SK-N-SH (cell line): ENCODE results near the gene YIPF5. TPM values are rescaled to one million over a fixed set of nuclear protein-coding genes. Genes with fewer than 3 reads are reported as not detected.

ENCODE experiments used
- CTCF ChIA-PET: fragments of 300-600, 350-600 bp; formaldehyde crosslinking; extraction: SDS; loops from one replicate; lab custom pipeline; 2021; lab: Yijun Ruan, JAX
- POLR2A ChIA-PET: fragments of 350-600 bp; sonication (Branson Sonifier 250); formaldehyde crosslinking; extraction: SDS; loops from one replicate; lab custom pipeline; 2020; ENCODE audit warnings: antibody characterized with exemption, inconsistent platforms; lab: Yijun Ruan, JAX
- DNase-seq: peaks from one replicate; pipeline ENCODE4 v3.0.0; 2012
- H2AFZ ChIP-seq: fragments of 200-600 bp; sonication (generic); 2 replicates; pipeline ENCODE4 v1.8.1; 2016; ENCODE audit warnings: antibody characterized with exemption, mild to moderate bottlenecking, low read depth
- H3F3A ChIP-seq: fragments of 200-600 bp; sonication (generic); replicated peaks from 2 replicates; pipeline ENCODE3; 2016; ENCODE audit warnings: antibody characterized with exemption, mild to moderate bottlenecking; ENCODE audit not compliant: insufficient read depth
- H3K27ac ChIP-seq, 2 experiments: fragments of 200-500 bp in 1 of 2; fragments of 200-600 bp in 1 of 2; sonication (Bioruptor generic) in 1 of 2; sonication (generic), shearing (Covaris generic) in 1 of 2; 2 replicates each; pipeline versions ENCODE4 v1.5.1 to v1.6.1; 2014 to 2016; ENCODE audit warnings: low read depth in 2 of 2, inconsistent platforms in 1 of 2, low read length in 1 of 2, mild to moderate bottlenecking in 1 of 2, mixed read lengths in 1 of 2
- H3K27me3 ChIP-seq: fragments of 200-600 bp; sonication (generic), shearing (Covaris generic); 2 replicates; pipeline ENCODE4 v1.6.1; 2016; ENCODE audit warnings: mixed run types; ENCODE audit not compliant: insufficient read depth
- H3K36me3 ChIP-seq, 2 experiments: fragments of 200-500 bp in 1 of 2; fragments of 200-600 bp in 1 of 2; sonication (Bioruptor generic) in 1 of 2; sonication (generic) in 1 of 2; replicated peaks in 1 of 2; 2 replicates each; pipeline versions ENCODE3 to v1.5.1; 2014 to 2016; ENCODE audit warnings: low read length in 1 of 2, mild to moderate bottlenecking in 1 of 2; ENCODE audit not compliant: insufficient read depth in 2 of 2, control insufficient read depth in 1 of 2
- H3K4me1 ChIP-seq, 2 experiments: fragments of 200-500 bp in 1 of 2; fragments of 200-600 bp in 1 of 2; sonication (Bioruptor generic) in 1 of 2; sonication (generic), shearing (Covaris generic) in 1 of 2; 2 replicates each; pipeline versions ENCODE4 v1.5.1 to v1.6.1; 2014 to 2016; ENCODE audit warnings: low read depth in 1 of 2, low read length in 1 of 2, mixed run types in 1 of 2; ENCODE audit not compliant: insufficient read depth in 2 of 2, control insufficient read depth in 1 of 2
- H3K4me2 ChIP-seq: fragments of 200-600 bp; sonication (generic), shearing (Covaris generic); 2 replicates; pipeline ENCODE4 v1.6.1; 2017; ENCODE audit warnings: mixed run types
- H3K4me3 ChIP-seq, 2 experiments: fragments of 200-500 bp in 1 of 2; fragments of 200-600 bp in 1 of 2; sonication (Bioruptor generic) in 1 of 2; sonication (generic), shearing (Covaris generic) in 1 of 2; 2 replicates each; pipeline versions ENCODE4 v1.5.1 to v1.8.1; 2014 to 2016; ENCODE audit warnings: low read depth in 2 of 2, inconsistent platforms in 1 of 2, low read length in 1 of 2, mild to moderate bottlenecking in 1 of 2, mixed read lengths in 1 of 2, moderate library complexity in 1 of 2
- H3K79me2 ChIP-seq: fragments of 200-600 bp; sonication (generic); 2 replicates; pipeline ENCODE4 v1.8.1; 2017; ENCODE audit warnings: mild to moderate bottlenecking; ENCODE audit not compliant: insufficient read depth
- H3K9ac ChIP-seq: fragments of 200-600 bp; sonication (generic); 2 replicates; pipeline ENCODE4 v1.6.1; 2017; ENCODE audit warnings: mixed run types
- H3K9me2 ChIP-seq: fragments of 200-600 bp; sonication (generic); 2 replicates; pipeline ENCODE4 v1.6.1; 2017; ENCODE audit warnings: mixed run types
- H3K9me3 ChIP-seq: fragments of 200-600 bp; sonication (generic); 2 replicates; pipeline ENCODE4 v1.6.1; 2017; ENCODE audit warnings: mixed run types, mild to moderate bottlenecking, moderate library complexity
- H4K20me1 ChIP-seq: fragments of 200-600 bp; sonication (generic); 2 replicates; pipeline ENCODE4 v1.6.1; 2017; ENCODE audit warnings: mild to moderate bottlenecking, mixed run types; ENCODE audit not compliant: insufficient read depth
- CHD2 ChIP-seq: fragments of 150-350 bp; IDR thresholded peaks from 2 replicates; pipeline ENCODE4 v1.6.1; 2018; ENCODE audit warnings: low read length; ENCODE audit not compliant: partially characterized antibody
- CTCF ChIP-seq: fragments of 200-600 bp; sonication (generic); IDR thresholded peaks from 2 replicates; pipeline ENCODE4 v1.6.1; 2017; ENCODE audit warnings: antibody characterized with exemption, mild to moderate bottlenecking, moderate library complexity
- ELF1 ChIP-seq: IDR thresholded peaks from 2 replicates; pipeline ENCODE4 v1.4.0; 2012
- EP300 ChIP-seq, 2 experiments: IDR thresholded peaks; 2 replicates each; pipeline versions ENCODE4 v1.4.0 to v1.6.1; 2012; ENCODE audit warnings: borderline replicate concordance in 1 of 2, low read depth in 1 of 2, low read length in 1 of 2
- IRF3 ChIP-seq: fragments of 150-350 bp; IDR thresholded peaks from 2 replicates; pipeline ENCODE4 v1.6.1; 2016; ENCODE audit warnings: mild to moderate bottlenecking, low read depth, low read length
- MXI1 ChIP-seq: IDR thresholded peaks from 2 replicates; pipeline ENCODE4 v1.6.1; 2012; ENCODE audit warnings: mild to moderate bottlenecking, low read depth, low read length, improper control_type of control experiment
- PBX3 ChIP-seq: IDR thresholded peaks from 2 replicates; pipeline ENCODE4; 2012
- POLR2AphosphoS5 ChIP-seq: IDR thresholded peaks from 2 replicates; pipeline ENCODE4 v1.6.1; 2012; ENCODE audit warnings: low read depth, low read length
- RAD21 ChIP-seq: IDR thresholded peaks from 2 replicates; pipeline ENCODE4 v1.6.1; 2012; ENCODE audit warnings: mild to moderate bottlenecking, low read length
- RCOR1 ChIP-seq: fragments of 150-350 bp; IDR thresholded peaks from 2 replicates; pipeline ENCODE4 v1.6.1; 2017; ENCODE audit warnings: antibody characterized with exemption, low read length
- REST ChIP-seq: IDR thresholded peaks from 2 replicates; pipeline ENCODE4 v1.6.1; 2012; ENCODE audit warnings: mild to moderate bottlenecking, low read depth, low read length, moderate library complexity
- SIN3A ChIP-seq: IDR thresholded peaks from 2 replicates; pipeline ENCODE4 v1.6.1; 2012; ENCODE audit warnings: low read depth, mild to moderate bottlenecking, low read length, moderate library complexity, borderline replicate concordance
- SMC3 ChIP-seq: IDR thresholded peaks from 2 replicates; pipeline ENCODE4 v1.6.1; 2012; ENCODE audit warnings: low read depth, low read length, improper control_type of control experiment
- TAF1 ChIP-seq: IDR thresholded peaks from 2 replicates; pipeline ENCODE4 v1.6.1; 2012; ENCODE audit warnings: low read depth, mild to moderate bottlenecking, low read length, moderate library complexity, borderline replicate concordance
- TEAD4 ChIP-seq: IDR thresholded peaks from 2 replicates; pipeline ENCODE4 v1.4.0; 2012; ENCODE audit warnings: mild to moderate bottlenecking, borderline replicate concordance; ENCODE audit not compliant: insufficient read depth
- USF1 ChIP-seq: IDR thresholded peaks from 2 replicates; pipeline ENCODE4 v1.4.0; 2012; ENCODE audit warnings: low read depth, borderline replicate concordance
- WGBS: methylation state at CpG from one replicate; pipeline ENCODE4 v1.1.6; 2017; ENCODE audit warnings: low lambda C conversion rate; 5-methylcytosine and 5-hydroxymethylcytosine counted together
- polyA plus RNA-seq, 3 experiments: library from polyadenylated mRNA; depleted of rRNA; stranded (reverse); fragments of >200 nt; gene quantifications; 2 replicates each; pipeline ENCODE4 v1.2.3, GENCODE V29; 2012

Gene YIPF5
- polyA plus RNA-seq, 1 of the 3 experiments (the other 2 are of a cell fraction) = 36.2 TPM

GRCh38 chr5:144183254-144183889 is 12.9 kb upstream of the YIPF5 start:
- Histone ChIP-seq H3K4me3 (peak overlapping the region in 1 of 2 experiments; percentile 14; a peak in 1 of 4 replicates), H3K4me1 (peaks cover 0 to 14% of the 10 kb centered on the region in 2 experiments; a peak in 2 of 4 replicates), H3K9me2 (no peaks in the 10 kb centered on the region), H2AFZ (no peak overlapping the region), H3K27me3 (no peaks in the 10 kb centered on the region), H3K27ac (no peak overlapping the region), H3K79me2 (no peaks in the 10 kb centered on the region), H3K9me3 (no peaks in the 10 kb centered on the region), H4K20me1 (no peaks in the 10 kb centered on the region), H3K9ac (no peak overlapping the region), H3K4me2 (no peak overlapping the region), H3F3A (peaks cover 19% of the 10 kb centered on the region), H3K36me3 (no peaks in the 10 kb centered on the region)
- CTCF ChIA-PET = interaction anchor here (1.0 to 1.3 kb wide), 4 partner anchors 10 to 1662 kb away, joined by 3 to 6 read pairs (median 4); no protein-coding TSS in a partner anchor
- no peak for TF ChIP-seq EP300 (IDR thresholded peaks at IDR 0.05; ENCODE audit: borderline replicate concordance in 1 of 2, low read depth in 1 of 2, low read length in 1 of 2)
- no peak for TF ChIP-seq TAF1
- peak; percentile 49 for TF ChIP-seq SMC3
- TF ChIP-seq CTCF = peak; percentile 83
- peak; percentile 74 for TF ChIP-seq RAD21
- TF ChIP-seq IRF3 = no peak
- WGBS = 0% methylated on average over 4 of the region's 4 CpGs
- POLR2A ChIA-PET = no interaction called here
- peak; percentile 44 for DNase-seq

GRCh38 chr5:144179226-144179625 is 8.8 kb upstream of the YIPF5 start:
- Histone ChIP-seq H3K36me3 (no peaks in the 10 kb centered on the region), H3K9ac (no peak overlapping the region), H3F3A (peaks cover 14% of the 10 kb centered on the region), H3K4me3 (no peak overlapping the region), H3K27me3 (no peaks in the 10 kb centered on the region), H3K9me3 (no peaks in the 10 kb centered on the region), H3K9me2 (no peaks in the 10 kb centered on the region), H2AFZ (no peak overlapping the region), H4K20me1 (no peaks in the 10 kb centered on the region), H3K27ac (no peak overlapping the region), H3K79me2 (no peaks in the 10 kb centered on the region), H3K4me1 (peaks cover 3 to 7% of the 10 kb centered on the region in 2 experiments; a peak in 3 of 4 replicates), H3K4me2 (no peak overlapping the region)
- ChIA-PET CTCF (interaction anchor here (0.6 kb wide), 1 partner anchor 36 kb away, joined by 3 read pairs; no protein-coding TSS in a partner anchor), POLR2A (no interaction called here)
- WGBS = 100% methylated on average over 1 of the region's 1 CpG
- DNase-seq = no peak
- TF ChIP-seq RCOR1 (no peak), POLR2AphosphoS5 (no peak), USF1 (no peak), IRF3 (no peak), CHD2 (no peak), TEAD4 (no peak), REST (no peak), EP300 (IDR thresholded peaks at IDR 0.05; ENCODE audit: borderline replicate concordance in 1 of 2, low read depth in 1 of 2, low read length in 1 of 2) (no peak), MXI1 (no peak), ELF1 (no peak), SIN3A (no peak), PBX3 (no peak)
